GM12891 (cell line): Measurements from ENCODE around the gene ADI1.

ENCODE experiments used
- POLR2A ChIP-seq: IDR thresholded peaks from 2 replicates; pipeline ENCODE4 v1.6.1; 2011; ENCODE audit warnings: low read depth, low read length, control low read depth
- POLR2AphosphoS5 ChIP-seq: IDR thresholded peaks from 2 replicates; pipeline ENCODE4 v1.6.1; 2011; ENCODE audit warnings: low read depth, low read length, control low read depth
- SPI1 ChIP-seq: IDR thresholded peaks from 2 replicates; pipeline ENCODE4 v1.6.1; 2011; ENCODE audit warnings: low read depth, low read length, control low read depth

GRCh38 chr2:3566806-3567205 lies 47.5 kb upstream of the ADI1 start:
- TF ChIP-seq POLR2A, result no peak
- no peak for TF ChIP-seq POLR2AphosphoS5
- no peak for TF ChIP-seq SPI1
